Activated CD8-positive, alpha-beta memory T cell treated with anti-CD3 and anti-CD28 coated beads, Interleukin-2, amount 10 ng/mL, durations not matched to agents 7 days and 5 days (primary cell): ENCODE data around the gene DPEP2. TPM values are rescaled to one million over a fixed set of nuclear protein-coding genes. Genes with fewer than 3 reads are reported as not detected.

ENCODE experiments used
- ATAC-seq: fragments of 150-1000 bp; cut with Tn5 transposase; one replicate; pipeline ENCODE4 v1.10.0; 2021; ENCODE audit warnings: moderate library complexity
- CTCF ChIA-PET: fragments of 350-600 bp; sonication (Branson Sonifier 250); formaldehyde crosslinking; loops from one replicate; lab custom pipeline; 2021; ENCODE audit warnings: antibody characterized with exemption; lab: Charles Lee
- DNase-seq: peaks from one replicate; pipeline ENCODE4 v3.0.0-alpha.2; 2020
- H3K27ac Mint-ChIP-seq: one replicate; pipeline ENCODE4 v1.8.0; 2021; ENCODE audit warnings: mild to moderate bottlenecking, mixed read lengths
- H3K27me3 Mint-ChIP-seq: one replicate; pipeline ENCODE4 v1.8.0; 2021; ENCODE audit warnings: mixed read lengths
- H3K36me3 Mint-ChIP-seq: one replicate; pipeline ENCODE4 v1.8.0; 2021; ENCODE audit warnings: mild to moderate bottlenecking, mixed read lengths
- H3K4me1 Mint-ChIP-seq: one replicate; pipeline ENCODE4 v1.8.0; 2021; ENCODE audit warnings: mixed read lengths
- H3K4me3 Mint-ChIP-seq: one replicate; pipeline ENCODE4 v1.8.0; 2021; ENCODE audit warnings: mild to moderate bottlenecking, moderate library complexity, mixed read lengths
- H3K9me3 Mint-ChIP-seq: one replicate; pipeline ENCODE4 v1.8.0; 2022; ENCODE audit warnings: low read depth, mixed read lengths
- total RNA-seq, 2 experiments: library from RNA; stranded (reverse); gene quantifications; one replicate each; pipeline ENCODE4 v1.2.3, GENCODE V29; 2021

DPEP2 gene
- total RNA-seq, 2 experiments from 2014 or later, result 4.5 to 4.7 TPM

DNA sequence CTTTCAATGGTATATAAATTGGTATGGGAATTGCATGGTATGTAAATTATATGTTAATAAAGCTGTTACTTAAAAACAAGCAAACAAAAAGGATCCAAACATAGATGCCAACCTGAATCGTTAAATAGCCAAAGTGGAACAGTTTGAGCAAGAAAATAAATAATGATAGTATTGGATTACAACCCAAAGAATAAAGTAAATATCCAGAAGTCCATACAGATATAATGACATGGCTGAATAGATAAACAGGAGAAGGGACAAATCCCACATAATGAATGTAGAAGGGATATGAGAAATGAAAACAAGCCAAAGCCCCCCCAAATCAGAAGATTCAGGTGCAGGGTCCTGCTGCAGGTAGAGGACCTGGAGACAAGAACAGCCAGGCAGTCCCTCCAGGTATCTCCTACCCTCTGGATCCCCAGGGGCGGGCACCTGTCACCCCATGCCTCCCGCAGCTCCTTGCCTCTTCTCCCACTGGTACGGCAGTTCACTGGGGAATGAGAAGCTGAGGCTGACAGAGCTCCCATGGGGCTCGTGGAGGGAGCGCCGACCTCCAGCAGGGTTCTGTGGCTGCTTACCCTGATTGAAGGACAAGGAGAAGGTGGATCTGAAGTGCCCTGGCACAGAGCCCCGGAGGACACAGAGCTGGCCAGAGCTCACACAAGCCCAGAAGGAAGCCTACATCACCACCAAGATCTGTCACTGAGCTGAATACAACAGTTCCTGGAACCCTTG is 45.5 kb downstream of the DPEP2 start:
- Mint-ChIP-seq H3K4me1 (peaks cover 4% of the 10 kb centered on the region), H3K4me3 (no peak overlapping the region), H3K9me3 (no peaks in the 10 kb centered on the region), H3K27ac (no peak overlapping the region), H3K27me3 (no peaks in the 10 kb centered on the region), H3K36me3 (peaks cover 14% of the 10 kb centered on the region)
- no peak for DNase-seq
- CTCF ChIA-PET, result interaction anchor here (0.7 to 1.4 kb wide), 4 partner anchors 13 to 87 kb away, joined by 3 to 4 read pairs (median 3); no protein-coding TSS in a partner anchor
- ATAC-seq, result no peak

DNA sequence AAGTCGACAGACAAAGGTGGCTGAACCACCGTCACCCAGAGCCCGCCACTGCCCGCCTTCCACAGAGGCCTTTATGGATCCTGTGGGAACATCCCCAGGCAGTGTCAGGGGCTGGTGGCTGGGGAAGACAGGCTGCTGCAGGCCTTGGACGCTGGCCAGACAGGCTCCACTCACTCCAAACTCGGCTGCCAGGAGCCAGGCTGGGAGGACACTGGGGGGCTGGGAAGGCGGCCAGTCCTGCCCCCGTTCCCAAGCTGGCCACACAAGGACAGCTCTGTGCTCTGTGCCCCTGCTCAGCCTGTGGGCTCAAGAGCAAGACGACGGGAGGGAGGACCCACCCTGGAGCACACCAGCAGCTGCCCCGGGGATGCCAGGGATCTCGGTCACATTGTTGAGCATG is 47.8 kb downstream of the DPEP2 start:
- no peak for ATAC-seq
- CTCF ChIA-PET, result interaction anchor here (1.2 kb wide), 1 partner anchor 9 kb away, joined by 3 read pairs; no protein-coding TSS in a partner anchor
- no peak overlapping the region for H3K4me3 Mint-ChIP-seq
- no peaks in the 10 kb centered on the region for H3K27me3 Mint-ChIP-seq
- H3K9me3 Mint-ChIP-seq, result no peaks in the 10 kb centered on the region
- peaks cover 4% of the 10 kb centered on the region for H3K4me1 Mint-ChIP-seq
- no peak overlapping the region for H3K27ac Mint-ChIP-seq
- peaks cover 14% of the 10 kb centered on the region for H3K36me3 Mint-ChIP-seq
- DNase-seq, result no peak

DNA sequence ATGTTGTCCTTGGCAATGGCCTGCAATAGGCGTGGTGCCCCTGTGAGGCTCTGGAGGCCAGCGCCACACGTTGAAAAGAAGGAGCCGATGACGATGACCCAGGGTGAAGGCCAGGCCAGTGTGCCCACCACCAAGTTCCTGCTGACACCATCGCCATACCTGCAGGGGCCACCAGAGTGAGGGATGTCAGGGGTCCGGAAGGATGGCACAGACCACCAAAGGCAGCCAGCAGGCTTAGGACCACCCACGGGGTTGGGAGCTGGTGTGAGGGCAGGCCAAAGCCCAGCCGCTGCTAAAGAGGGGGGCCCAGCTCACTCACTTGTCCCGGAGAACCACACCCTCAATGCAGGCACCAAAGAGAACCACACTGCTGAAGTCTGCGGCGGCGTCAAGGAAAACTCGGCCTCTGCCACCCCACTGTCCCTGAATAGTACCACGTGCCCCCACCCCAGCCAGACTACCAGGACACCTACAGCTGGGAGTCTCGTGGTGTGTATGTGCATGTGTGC is 48.9 kb downstream of the DPEP2 start:
- H3K4me1 Mint-ChIP-seq, result peaks cover 4% of the 10 kb centered on the region
- no peak overlapping the region for H3K27ac Mint-ChIP-seq
- DNase-seq (no peak), ATAC-seq (no peak)
- no peaks in the 10 kb centered on the region for H3K9me3 Mint-ChIP-seq
- H3K4me3 Mint-ChIP-seq, result no peak overlapping the region
- H3K27me3 Mint-ChIP-seq, result no peaks in the 10 kb centered on the region
- CTCF ChIA-PET, result interaction anchor here (1.2 kb wide), 1 partner anchor 8 kb away, joined by 3 read pairs; no protein-coding TSS in a partner anchor
- H3K36me3 Mint-ChIP-seq, result peaks cover 18% of the 10 kb centered on the region

DNA sequence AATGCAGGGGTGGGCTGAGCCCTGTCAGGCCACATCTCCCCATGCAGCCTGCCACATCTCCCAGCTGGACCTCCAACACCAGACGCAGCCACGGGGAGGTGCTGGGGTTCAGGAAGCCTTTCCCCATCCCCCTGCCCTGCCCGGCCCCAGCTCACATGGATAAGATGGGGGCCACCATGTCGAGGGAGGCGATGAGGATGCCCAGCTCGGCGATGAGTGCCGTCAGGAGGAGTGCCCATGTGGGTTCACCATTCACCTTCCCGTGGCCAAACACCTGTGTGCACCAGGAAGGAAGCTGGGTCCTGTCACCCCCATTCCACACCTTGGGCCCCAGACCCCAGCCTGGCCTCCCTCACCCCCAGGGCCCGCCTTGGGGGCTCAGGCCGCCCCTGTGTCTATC is 49.6 kb downstream of the DPEP2 start:
- no peak overlapping the region for H3K4me3 Mint-ChIP-seq
- ATAC-seq, result no peak
- no peaks in the 10 kb centered on the region for H3K27me3 Mint-ChIP-seq
- CTCF ChIA-PET, result interaction anchor here (2.2 kb wide), 1 partner anchor 10 kb away, joined by 9 read pairs; no protein-coding TSS in a partner anchor
- H3K27ac Mint-ChIP-seq, result no peak overlapping the region
- DNase-seq, result no peak
- peaks cover 23% of the 10 kb centered on the region for H3K36me3 Mint-ChIP-seq
- no peaks in the 10 kb centered on the region for H3K9me3 Mint-ChIP-seq
- peaks cover 4% of the 10 kb centered on the region for H3K4me1 Mint-ChIP-seq

DNA sequence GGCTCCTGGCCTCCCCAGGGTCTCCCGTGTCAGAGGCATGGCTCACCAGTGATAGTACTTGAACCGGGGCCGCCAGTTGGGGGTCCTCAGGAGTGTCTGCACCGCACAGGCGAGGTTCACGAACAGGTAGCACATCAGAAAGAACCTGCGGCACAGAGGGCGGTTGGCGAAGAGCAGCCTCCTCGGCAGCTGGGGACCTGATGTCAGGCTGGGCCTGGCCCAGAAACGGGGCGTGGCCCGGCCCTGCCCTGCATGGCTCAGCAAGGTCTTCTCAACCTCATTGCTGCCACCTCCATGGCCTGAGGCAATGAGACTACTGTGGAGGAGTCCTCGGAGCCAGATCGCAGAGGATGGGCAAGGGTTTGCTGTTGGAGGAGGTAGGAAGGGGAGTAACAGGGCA is 51.3 kb downstream of the DPEP2 start:
- no peak overlapping the region for H3K4me3 Mint-ChIP-seq
- ATAC-seq (no peak), DNase-seq (no peak)
- peak overlapping the region; percentile 6 for H3K27ac Mint-ChIP-seq
- H3K36me3 Mint-ChIP-seq, result peaks cover 15% of the 10 kb centered on the region
- H3K4me1 Mint-ChIP-seq, result peaks cover 4% of the 10 kb centered on the region
- no peaks in the 10 kb centered on the region for H3K9me3 Mint-ChIP-seq
- CTCF ChIA-PET, result interaction anchor here (1.5 to 2.2 kb wide), 3 partner anchors 8 to 131 kb away, joined by 4 to 9 read pairs (median 6); no protein-coding TSS in a partner anchor
- H3K27me3 Mint-ChIP-seq, result no peaks in the 10 kb centered on the region

DNA sequence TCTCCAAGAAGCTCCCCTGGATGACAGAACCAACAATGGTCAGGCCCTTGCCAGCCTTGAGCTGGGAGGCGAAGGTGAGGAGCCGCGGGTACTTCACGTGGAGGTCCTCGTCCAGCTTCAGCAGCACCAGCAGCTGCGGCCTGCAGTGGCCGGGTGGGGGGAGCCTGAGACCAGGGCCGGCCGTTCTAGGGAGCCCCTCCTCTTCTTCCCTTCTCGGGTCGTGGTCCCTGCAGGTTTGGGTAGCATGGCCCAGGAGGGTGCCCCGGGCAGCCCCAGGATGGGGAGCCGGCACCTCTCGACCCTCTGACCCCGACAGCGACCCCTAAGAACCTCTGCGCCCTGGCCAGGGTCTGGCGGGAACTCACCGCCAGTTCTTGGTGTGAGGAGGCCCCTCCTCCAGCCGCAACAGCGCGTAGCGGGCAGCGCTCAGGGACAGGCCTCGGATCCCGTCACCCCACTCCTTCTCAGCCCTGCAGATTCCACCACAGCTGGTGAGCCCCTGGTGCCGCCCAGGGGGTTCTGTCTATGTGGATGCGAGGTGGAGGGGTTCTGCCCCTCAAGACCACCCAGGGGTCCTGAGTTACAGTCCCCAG is 52.2 kb downstream of the DPEP2 start:
- no peak for DNase-seq
- no peak overlapping the region for H3K27ac Mint-ChIP-seq
- H3K27me3 Mint-ChIP-seq, result no peaks in the 10 kb centered on the region
- H3K4me3 Mint-ChIP-seq, result no peak overlapping the region
- H3K9me3 Mint-ChIP-seq, result no peaks in the 10 kb centered on the region
- no peak for ATAC-seq
- peaks cover 4% of the 10 kb centered on the region for H3K4me1 Mint-ChIP-seq
- CTCF ChIA-PET, result interaction anchor here (1.2 to 2.2 kb wide), 3 partner anchors 64 to 131 kb away, joined by 3 to 6 read pairs (median 4); no protein-coding TSS in a partner anchor
- H3K36me3 Mint-ChIP-seq, result peaks cover 15% of the 10 kb centered on the region

DNA sequence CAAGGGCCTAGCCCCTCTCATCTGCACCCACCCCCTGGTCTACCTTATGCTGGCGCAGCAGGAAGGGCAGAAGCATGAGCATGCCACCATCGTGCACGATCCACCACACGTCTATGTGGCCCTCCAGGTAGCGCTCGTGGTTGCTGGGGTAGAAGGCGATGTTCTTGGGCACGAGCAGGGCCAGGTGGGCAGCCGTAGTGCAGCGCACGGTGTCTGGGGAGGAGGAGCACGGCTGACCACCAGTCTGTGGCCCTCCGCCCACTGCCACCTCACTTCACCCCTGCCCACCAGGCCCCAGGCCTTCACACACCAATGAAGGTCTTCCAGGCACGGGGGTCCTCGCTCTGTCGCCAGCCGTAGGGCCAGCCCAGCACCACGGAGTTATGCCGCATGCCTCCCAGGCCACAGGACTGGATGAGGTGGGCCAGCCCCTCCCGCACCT is 53.1 kb downstream of the DPEP2 start:
- H3K36me3 Mint-ChIP-seq, result peaks cover 13% of the 10 kb centered on the region
- peaks cover 10% of the 10 kb centered on the region for H3K4me1 Mint-ChIP-seq
- H3K27me3 Mint-ChIP-seq, result no peaks in the 10 kb centered on the region
- ATAC-seq, result no peak
- CTCF ChIA-PET, result interaction anchor here (1.2 kb wide), 1 partner anchor 95 kb away, joined by 3 read pairs; no protein-coding TSS in a partner anchor
- H3K4me3 Mint-ChIP-seq, result no peak overlapping the region
- no peak overlapping the region for H3K27ac Mint-ChIP-seq
- DNase-seq, result no peak
- no peaks in the 10 kb centered on the region for H3K9me3 Mint-ChIP-seq

DNA sequence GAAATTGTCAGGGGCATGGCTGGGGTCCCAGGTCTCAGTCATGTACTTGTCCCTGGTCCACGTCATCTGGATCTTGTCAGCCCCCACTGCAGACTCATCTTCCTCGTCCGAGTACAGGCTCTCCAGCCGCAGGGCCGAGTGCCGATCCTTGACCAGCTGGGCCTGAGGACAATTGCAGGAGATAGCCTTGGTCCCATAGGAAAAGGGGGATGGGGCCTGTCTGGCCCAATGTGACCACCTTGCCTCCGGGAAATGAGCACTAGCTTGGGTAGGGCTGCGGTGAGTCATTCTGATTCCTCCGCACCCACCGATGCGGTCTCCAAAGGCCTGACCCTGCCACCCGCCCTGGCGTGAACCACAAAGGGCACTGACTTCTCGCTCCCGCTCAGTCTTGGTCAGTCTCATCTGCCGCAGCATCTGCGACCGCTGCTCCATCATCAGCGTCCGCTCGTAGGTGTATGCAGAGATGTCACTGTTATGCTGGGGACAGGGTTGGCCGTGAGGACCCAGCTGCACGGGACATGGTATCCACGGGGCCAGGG is 53.8 kb downstream of the DPEP2 start:
- peaks cover 13% of the 10 kb centered on the region for H3K36me3 Mint-ChIP-seq
- no peak for DNase-seq
- no peaks in the 10 kb centered on the region for H3K27me3 Mint-ChIP-seq
- H3K27ac Mint-ChIP-seq, result no peak overlapping the region
- H3K9me3 Mint-ChIP-seq, result no peaks in the 10 kb centered on the region
- ATAC-seq, result no peak
- peaks cover 13% of the 10 kb centered on the region for H3K4me1 Mint-ChIP-seq
- no peak overlapping the region for H3K4me3 Mint-ChIP-seq
- CTCF ChIA-PET, result interaction anchor here (0.5 to 1.7 kb wide), 2 partner anchors 10 to 281 kb away, joined by 4 to 6 read pairs; no protein-coding TSS in a partner anchor

DNA sequence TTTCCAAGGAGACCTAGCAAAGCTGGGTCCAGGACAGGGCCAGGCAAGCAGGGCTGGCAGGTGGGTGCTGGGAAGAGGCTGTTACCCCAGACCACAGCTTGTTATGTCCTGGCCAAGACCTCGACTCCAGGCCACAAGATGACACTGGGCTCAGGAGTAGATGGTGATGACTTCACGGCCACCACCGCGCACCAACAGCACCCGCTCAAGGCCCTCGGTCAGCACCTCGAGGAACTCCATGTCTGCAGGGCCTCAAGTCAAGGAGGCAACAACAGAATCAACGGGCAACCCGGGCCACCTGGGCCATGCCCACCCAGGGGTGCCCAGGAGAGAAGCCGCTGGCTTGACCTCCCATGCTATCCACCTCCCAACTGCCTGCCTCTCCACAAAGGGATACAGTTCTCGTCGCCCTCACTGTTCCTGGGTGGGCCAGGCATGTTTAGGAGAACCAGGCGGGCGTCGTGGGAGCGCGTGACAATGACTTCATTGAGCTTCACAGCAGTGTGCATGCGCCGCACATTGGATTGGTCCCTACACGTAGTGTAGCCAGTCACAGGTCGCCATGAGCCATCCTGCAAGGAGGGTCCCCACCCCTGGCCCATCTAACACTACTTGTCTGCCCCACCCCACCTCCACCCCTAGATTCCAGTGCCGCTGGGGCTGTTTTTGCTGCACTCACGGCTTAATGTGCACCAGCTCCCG is 54.4 kb downstream of the DPEP2 start:
- Mint-ChIP-seq H3K27ac (no peak overlapping the region), H3K36me3 (peaks cover 13% of the 10 kb centered on the region), H3K4me1 (peaks cover 19% of the 10 kb centered on the region), H3K4me3 (no peak overlapping the region), H3K27me3 (no peaks in the 10 kb centered on the region), H3K9me3 (no peaks in the 10 kb centered on the region)
- CTCF ChIA-PET, result interaction anchor here (0.5 to 1.7 kb wide), 2 partner anchors 10 to 282 kb away, joined by 4 to 6 read pairs; no protein-coding TSS in a partner anchor
- DNase-seq (no peak), ATAC-seq (no peak)

DNA sequence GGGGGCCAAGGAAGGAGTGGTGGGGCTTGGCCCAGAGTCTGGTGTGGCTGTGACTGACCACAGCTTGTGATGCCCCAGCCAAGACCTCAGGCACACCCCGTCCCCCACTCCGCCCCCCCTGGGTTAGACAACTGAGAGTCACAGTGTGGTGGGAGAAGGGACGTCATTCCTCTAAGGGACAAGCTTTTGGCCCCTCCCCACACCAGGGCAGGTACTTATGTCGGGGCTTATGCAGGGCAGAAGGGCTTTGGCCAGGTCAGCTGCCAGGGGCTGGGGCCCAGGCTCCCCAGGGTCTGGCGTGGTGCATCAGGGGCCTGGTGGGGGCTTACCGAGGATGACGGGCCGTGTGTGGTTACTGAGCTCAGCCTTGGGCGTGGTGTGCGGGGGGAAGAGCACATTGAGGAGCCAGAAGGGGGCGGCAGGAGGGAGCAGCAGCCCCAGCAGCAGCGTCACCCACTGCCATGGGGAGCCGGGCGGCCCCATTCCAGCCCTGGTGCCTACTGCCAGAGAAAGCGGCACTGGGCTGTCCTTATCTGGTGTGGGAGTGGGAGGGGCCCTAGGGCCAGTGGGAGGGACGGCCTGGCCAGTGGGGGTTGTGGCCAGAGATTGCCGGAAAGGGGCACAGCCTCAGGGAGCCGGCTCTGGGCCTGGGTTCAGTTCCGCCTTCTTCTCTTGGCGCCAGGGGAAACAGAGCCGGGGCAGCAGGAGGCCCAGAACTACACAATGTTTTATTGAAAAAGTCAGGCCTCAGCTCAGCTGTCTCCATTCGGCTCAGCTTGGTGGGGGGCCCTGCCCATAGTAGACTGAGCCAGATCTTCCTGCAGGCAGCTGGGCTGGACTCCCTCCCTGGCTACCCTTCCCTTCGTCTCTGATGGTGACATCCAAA is 55.4 kb downstream of the DPEP2 start, which contains the start of gene LCAT:
LCAT (minus strand) TSS at position 502 of the 886 bp plus-strand sequence; CDS start at position 483, 19 bp downstream.
- ATAC-seq (no peak), DNase-seq (no peak)
- Mint-ChIP-seq H3K27ac (peak within 1 kb of the TSS; percentile 59), H3K9me3 (no peaks in the 10 kb centered on the region), H3K4me3 (no peak within 1 kb of the TSS), H3K27me3 (no peaks in the 10 kb centered on the region), H3K36me3 (peaks cover 11% of the 10 kb centered on the region), H3K4me1 (peaks cover 27% of the 10 kb centered on the region)
- CTCF ChIA-PET, result interaction anchor here (1.7 kb wide), 1 partner anchor 9 kb away, joined by 6 read pairs; no protein-coding TSS in a partner anchor

DNA sequence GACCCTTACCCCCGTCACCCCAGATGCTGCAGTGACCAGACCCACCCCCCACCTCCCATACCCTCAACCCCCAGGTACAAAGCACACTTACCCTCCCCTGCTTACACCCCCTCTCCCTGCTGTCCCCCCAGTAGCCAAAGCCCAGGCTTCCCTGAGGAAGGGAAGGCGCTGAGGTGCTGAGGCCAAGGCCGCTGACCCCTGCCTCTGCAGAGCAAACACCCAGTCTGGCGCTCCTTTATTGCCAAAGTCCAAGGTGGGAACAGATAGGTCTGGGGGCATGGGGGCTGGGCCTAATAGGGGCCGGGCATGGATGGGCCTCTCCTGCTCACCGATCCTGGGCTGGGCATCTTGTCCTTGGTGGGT is 56.0 kb downstream of the DPEP2 start:
- DNase-seq, result no peak
- Mint-ChIP-seq H3K4me1 (peaks cover 27% of the 10 kb centered on the region), H3K4me3 (no peak overlapping the region), H3K9me3 (no peaks in the 10 kb centered on the region), H3K36me3 (peaks cover 10% of the 10 kb centered on the region), H3K27ac (no peak overlapping the region), H3K27me3 (no peaks in the 10 kb centered on the region)
- CTCF ChIA-PET, result interaction anchor here (1.7 to 5.2 kb wide), 2 partner anchors 60 to 136 kb away, joined by 3 to 28 read pairs; partner anchors contain the start of gene NRN1L
- ATAC-seq, result no peak
